AG08395 (cell line): ENCODE measurements around the gene XRN1.
"Not testable (repeated sequence)": the region's sequence is repeated elsewhere in the genome, so short reads cannot be mapped to it uniquely, and the experiment has no call there.

Source experiments
- DNase-seq: peaks from one replicate; pipeline ENCODE4 v3.0.0; 2012; ENCODE audit warnings: mixed read lengths, low spot score

The XRN1 gene

DNA sequence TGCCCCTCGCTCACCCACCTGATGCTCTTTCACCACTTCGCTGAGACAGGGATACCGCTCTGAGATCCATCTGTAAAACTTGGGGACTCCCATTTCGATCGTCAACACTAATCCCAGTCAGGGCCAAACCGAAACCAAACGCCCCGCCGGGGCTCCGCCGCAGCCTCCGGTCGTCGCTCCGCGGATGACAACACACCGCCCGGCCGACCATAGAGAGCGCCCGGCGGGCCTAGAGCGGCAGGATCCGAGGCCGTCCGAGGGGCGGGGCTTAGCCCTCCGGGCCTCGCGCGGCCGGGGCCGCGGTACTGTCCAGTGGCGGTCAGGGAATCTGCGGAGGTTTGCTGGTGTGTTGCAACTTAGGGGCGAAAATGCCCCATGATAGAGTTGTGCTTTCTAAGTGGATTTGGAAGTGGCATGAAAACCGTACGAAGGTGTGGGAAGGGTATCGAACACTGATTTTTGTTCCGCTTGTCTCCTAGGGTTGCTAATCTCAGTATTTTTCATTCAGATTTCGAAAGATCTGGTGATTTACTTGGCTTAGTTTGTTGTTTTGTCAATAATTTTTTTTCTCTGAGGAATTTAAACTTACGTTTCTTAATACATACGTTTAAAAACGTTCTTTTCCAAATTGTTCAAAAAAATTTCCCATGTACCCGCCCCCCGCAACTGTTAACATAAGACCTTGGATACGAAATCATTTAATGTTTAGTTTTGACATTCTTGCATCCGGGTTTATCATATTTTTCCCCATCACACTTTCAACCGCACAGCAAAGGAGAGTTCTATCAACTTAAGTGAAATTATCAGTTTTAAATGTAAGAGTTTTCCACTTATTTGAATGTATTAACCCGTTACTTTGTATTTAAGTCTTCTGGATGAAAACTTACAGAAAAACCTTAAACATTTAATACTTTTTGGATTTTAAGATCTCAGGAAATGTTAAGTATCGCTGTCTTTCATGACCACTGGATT is at the start of gene XRN1:
Gene XRN1 (minus strand): TSS at position 186 of the 972 bp plus-strand sequence. CDS start 93 bp downstream, at position 93.
- DNase-seq: peak; percentile 99

GRCh38 chr3:142495103-142495502 is 47.3 kb upstream of the XRN1 start:
- DNase-seq: no peak

- no peak for DNase-seq
Observed at GRCh38 chr3:142492184-142492583, 44.3 kb upstream of the XRN1 start.

GRCh38 chr3:142489572-142490323 is 41.9 kb upstream of the XRN1 start:
- no peak for DNase-seq

DNA sequence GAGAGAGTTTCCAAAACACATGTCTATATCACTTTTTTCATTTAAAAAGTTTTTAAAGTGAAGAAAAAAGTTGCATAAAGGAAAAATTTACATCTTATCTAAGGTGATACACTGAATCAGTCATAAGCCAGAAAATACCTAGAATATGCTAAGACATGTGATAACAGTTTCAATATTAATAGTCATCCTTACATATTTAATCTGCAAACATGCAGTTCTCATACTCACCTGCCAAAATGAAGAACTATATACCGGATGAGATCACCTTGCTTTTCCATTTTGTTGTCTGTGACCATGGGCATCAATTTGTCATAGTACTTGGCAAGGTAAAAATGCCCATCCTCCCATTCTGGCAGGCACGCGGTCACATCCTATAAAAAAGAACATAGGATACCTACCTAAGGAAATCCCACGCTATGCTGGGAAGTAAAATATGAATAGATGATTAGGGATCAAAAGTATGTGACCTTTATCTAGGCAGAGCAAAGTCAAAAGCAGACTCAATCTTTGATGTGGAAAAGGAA is 37.1 kb upstream of the XRN1 start:
- DNase-seq: no peak

DNA sequence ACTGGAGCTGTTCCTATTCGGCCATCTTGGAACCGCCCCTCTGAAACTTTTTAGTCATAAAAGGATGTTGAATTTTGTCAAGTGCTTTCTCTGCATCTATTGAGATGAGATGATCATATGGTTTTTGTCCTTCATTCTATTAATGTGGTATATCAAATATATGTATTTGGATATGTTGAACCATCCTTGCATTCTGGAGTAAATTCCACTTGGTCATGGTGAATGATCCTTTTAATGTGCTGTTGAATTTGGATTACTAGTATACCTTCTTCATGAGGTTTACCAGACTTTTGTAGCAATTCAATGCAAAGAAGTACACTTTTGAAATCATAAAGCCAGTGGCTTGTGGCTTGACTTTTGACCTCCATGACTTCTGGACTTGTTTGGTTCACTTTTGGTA is 33.4 kb upstream of the XRN1 start:
- no peak for DNase-seq

- DNase-seq: no peak
Observed at GRCh38 chr3:142470826-142471225, 23.0 kb upstream of the XRN1 start.

DNA sequence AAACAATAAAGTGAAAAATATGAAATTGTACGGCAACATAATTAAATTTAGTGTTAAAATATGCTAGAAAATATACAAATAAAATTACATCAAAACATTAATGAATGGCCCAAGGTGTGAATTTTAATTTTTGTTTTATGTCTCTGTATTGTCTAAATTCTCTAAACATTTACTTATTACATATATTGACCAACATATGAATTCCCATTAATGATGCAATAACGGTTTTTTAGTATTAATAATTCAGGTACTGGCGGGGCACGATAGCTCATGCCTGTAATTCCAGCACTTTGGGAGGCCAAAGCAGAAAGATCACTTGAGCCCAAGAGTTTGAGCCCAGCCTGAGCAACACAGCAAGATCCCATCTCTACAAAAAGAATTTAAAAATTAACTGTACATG is 20.6 kb upstream of the XRN1 start:
- no peak for DNase-seq

- DNase-seq: no peak
Observed at GRCh38 chr3:142467768-142468167, 19.9 kb upstream of the XRN1 start.

DNA sequence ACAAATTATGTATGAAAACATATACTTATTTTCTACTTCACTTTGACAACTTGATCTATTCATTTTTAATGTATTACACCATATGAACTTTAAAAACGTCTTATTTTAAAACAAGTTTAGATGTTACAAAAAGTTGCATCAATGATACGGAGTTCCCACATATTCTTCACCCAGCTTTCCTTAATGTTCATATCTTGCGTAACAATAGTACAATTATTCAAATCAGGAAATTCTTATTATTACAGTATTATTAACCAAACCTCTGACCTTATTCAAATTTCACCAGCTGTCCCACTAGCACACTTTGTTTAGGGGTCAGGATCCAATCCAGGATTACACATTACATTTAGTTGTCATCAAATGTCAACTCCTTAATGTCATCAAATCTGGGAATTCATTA is 12.9 kb upstream of the XRN1 start:
- DNase-seq: no peak

DNA sequence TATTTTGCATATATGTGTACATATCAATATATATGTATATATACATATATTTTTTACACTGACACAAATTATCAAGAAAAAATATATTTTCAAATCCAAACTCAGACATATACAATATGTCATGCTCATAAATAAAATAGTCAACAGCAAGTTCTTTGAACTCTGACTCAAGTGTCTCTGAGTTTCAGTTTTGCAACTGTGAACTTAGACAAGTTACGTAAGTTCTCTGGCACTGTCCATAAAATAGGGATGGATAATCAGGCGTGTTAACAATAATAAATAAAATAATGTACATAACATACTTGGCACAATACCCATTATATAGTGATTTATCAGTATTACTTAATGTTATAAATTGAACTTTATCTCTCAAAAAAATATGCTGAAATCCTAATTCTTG is 12.1 kb upstream of the XRN1 start:
- no peak for DNase-seq

DNA sequence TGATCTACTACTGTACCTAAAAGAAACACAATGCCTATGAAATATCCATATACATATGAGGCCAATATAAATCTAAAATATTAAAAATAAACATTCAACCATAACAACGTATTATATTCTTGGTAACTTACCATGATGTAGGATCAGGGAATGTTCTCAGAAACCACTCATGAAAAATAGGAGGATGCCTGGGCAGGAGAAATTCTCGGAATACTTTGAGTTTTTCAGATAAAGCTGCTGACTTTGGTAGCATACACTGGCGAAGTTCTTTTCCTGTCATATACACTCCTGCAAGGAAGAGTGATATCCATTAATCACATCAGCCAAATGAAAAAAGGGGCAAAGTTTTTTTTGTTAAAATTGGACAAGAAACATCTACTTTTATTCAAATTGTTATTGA is 11.3 kb upstream of the XRN1 start:
- no peak for DNase-seq

DNA sequence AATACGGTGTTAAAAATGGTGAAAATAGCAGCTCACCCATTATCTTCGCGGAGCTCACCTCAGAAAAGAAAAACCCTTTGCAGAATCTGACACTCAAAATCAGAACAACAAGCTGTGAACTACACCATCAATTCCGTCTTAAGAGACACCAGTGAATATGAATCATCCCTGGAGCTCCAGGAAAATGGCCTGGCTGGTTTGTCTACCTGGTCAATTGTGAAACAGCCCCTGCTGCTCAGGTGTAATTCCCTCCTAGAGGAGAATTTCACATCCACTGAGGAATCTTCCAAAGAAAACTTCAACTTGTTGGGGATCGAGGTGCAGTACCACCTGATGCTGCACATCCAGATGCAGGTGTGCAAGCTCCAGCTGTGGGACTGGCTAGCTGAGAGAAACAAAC is 3.0 kb upstream of the XRN1 start:
- DNase-seq: no peak

DNA sequence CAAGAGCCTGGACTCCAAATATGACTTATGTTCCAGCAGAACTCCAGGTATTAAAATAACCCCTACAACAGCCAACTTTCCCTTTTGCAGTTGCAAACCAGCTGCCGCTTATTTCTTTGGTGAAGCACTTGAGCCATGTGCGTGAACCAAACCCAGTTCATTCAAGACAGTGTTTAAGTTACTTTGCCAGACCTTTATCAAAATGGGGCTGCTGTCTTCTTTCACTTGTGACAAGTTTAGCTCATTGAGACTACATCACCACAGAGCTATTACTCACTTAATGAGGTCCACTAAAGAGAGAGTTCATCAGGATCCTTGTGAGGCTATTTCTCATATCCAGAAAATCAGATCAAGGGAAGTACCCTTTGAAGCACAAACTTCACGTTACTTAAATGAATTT is 2.4 kb upstream of the XRN1 start:
- no peak for DNase-seq

- peak; percentile 35 for DNase-seq
Observed at GRCh38 chr3:142447301-142447851, 461 bp downstream of the XRN1 start.

DNA sequence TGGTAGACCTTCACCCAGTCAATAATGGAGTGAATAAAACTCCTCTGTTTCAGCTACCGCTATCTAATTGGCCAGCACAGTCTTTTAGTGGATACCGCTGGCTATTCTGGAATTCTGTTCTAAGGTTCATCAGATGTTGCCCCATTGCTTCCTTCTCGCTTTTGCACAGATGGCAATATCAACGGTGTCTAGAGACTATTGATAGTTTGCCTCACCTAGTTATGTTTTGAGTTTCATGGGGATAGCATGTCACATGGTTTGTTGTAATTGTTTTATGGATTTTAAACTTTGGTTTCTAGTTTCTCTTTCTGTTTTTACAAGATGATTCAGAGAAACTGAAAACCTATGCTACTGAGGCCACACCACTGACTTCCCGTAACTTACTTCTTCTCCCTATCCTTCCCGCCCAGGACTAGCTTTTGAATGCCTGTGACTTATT is 2.0 kb downstream of the XRN1 start:
- peak; percentile 4 for DNase-seq

DNA sequence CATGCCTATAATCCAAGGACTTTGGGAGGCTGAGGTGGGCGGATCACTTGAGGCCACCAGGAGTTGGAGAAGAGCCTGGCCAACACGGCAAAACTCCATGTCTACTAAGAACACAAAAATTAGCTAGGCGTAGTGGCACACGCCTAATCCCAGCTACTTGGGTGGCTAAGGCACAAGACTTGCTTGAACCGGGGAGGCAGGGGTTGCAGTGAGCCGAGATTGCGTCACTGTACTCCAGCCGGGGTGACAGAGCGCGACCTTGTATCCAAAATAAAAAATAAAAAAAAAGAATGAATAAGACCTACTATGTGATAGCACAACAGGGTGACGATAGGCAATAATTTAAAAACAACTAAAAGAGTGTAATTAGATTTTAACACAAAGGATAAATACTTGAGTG is 3.5 kb downstream of the XRN1 start:
- no peak for DNase-seq

DNA sequence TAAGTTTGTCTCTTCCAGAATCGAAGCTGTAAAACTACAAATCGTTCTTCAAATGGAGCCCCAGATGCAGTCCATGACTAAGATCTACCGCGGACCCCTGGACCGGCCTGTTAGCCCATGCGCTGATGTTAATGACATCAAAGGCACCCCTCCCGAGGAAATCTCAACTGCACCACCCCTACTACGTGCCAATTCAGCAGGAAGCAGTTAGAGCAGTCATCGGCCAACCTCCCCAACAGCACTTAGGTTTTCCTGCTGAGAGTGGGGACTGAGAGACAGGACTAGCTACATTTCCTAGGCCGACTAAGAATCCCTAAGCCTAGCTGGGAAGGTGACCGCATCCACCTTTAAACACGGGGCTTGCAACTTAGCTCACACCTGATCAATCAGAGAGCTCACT is 4.8 kb downstream of the XRN1 start:
- not testable (repeated sequence) for DNase-seq

GRCh38 chr3:142439499-142440220 is 8.2 kb downstream of the XRN1 start:
- DNase-seq: not testable (repeated sequence)

GRCh38 chr3:142438096-142438495 is 9.7 kb downstream of the XRN1 start:
- DNase-seq: not testable (repeated sequence)

- DNase-seq: no peak
Observed at GRCh38 chr3:142436951-142437585, 10.8 kb downstream of the XRN1 start.
